Endodermal cell (in vitro differentiated cells): ENCODE data around the gene UBE2D2. TPM values are rescaled to one million over a fixed set of nuclear protein-coding genes. Genes with fewer than 3 reads are reported as not detected.

Experiments
- DNase-seq: peaks from one replicate; pipeline ENCODE4 v3.0.0-alpha.2; 2017
- H3K27ac ChIP-seq: 2 replicates; pipeline ENCODE4 v1.5.1; 2013; ENCODE audit warnings: mild to moderate bottlenecking, low read depth, low read length, moderate library complexity
- H3K27me3 ChIP-seq: 2 replicates; pipeline ENCODE4 v1.6.1; 2013; ENCODE audit warnings: mild to moderate bottlenecking, low read length, moderate library complexity; ENCODE audit not compliant: insufficient read depth, control insufficient read depth, poor library complexity, severe bottlenecking
- H3K36me3 ChIP-seq: 2 replicates; pipeline ENCODE4 v1.7.0; 2013; ENCODE audit warnings: mild to moderate bottlenecking, low read length, moderate library complexity; ENCODE audit not compliant: control insufficient read depth, insufficient read depth
- H3K4me1 ChIP-seq: one replicate; pipeline ENCODE4 v1.7.0; 2013; ENCODE audit warnings: low read length; ENCODE audit not compliant: control insufficient read depth, insufficient read depth
- H3K4me3 ChIP-seq: 2 replicates; pipeline ENCODE4 v1.5.1; 2013; ENCODE audit warnings: mild to moderate bottlenecking, low read length, moderate library complexity
- H3K9ac ChIP-seq: 2 replicates; pipeline ENCODE4 v1.6.1; 2013; ENCODE audit warnings: mild to moderate bottlenecking, low read length, moderate library complexity; ENCODE audit not compliant: poor library complexity, severe bottlenecking; ENCODE audit errors: extremely low read depth
- H3K9me3 ChIP-seq: 2 replicates; pipeline ENCODE4 v1.6.1; 2013; ENCODE audit warnings: mild to moderate bottlenecking, low read length, moderate library complexity; ENCODE audit not compliant: control insufficient read depth
- H3K27ac Mint-ChIP-seq: 2 replicates; pipeline ENCODE4 v1.8.0; 2020; ENCODE audit warnings: mixed read lengths
- H3K27me3 Mint-ChIP-seq: 2 replicates; pipeline ENCODE4 v1.8.0; 2021; ENCODE audit warnings: mild to moderate bottlenecking, mixed read lengths; ENCODE audit not compliant: insufficient read depth
- H3K36me3 Mint-ChIP-seq: 2 replicates; pipeline ENCODE4 v1.8.0; 2020; ENCODE audit warnings: low read depth, mixed read lengths
- H3K4me1 Mint-ChIP-seq: 2 replicates; pipeline ENCODE4 v1.8.0; 2020; ENCODE audit warnings: mixed read lengths
- H3K4me3 Mint-ChIP-seq: 2 replicates; pipeline ENCODE4 v1.8.0; 2020; ENCODE audit warnings: mild to moderate bottlenecking, moderate library complexity, mixed read lengths
- H3K9me3 Mint-ChIP-seq: 2 replicates; pipeline ENCODE4 v1.8.0; 2020; ENCODE audit warnings: mild to moderate bottlenecking, mixed read lengths
- CTCF ChIP-seq: fragments of 200-600 bp; sonication (generic); conservative IDR thresholded peaks from 2 replicates; pipeline ENCODE4 v1.5.0; 2021; ENCODE audit warnings: antibody characterized with exemption, mild to moderate bottlenecking
- WGBS, 2 experiments: methylation state at CpG; one replicate each; pipeline versions ENCODE4 v1.1.5 to v1.1.7; 2013; ENCODE audit warnings: missing lambda C conversion rate in 2 of 2, mixed read lengths in 1 of 2; ENCODE audit not compliant: insufficient coverage in 1 of 2, insufficient read length in 1 of 2; 5-methylcytosine and 5-hydroxymethylcytosine counted together
- total RNA-seq, 2 donors: library from RNA; stranded (reverse); fragmentation: NEBNext Ultra II Directional in 1 of 2; extraction: Animal tissue kit (Norgen Biotek cat#: 25700) in 1 of 2; gene quantifications; 2 replicates in 1 of 2; 3 replicates in 1 of 2; pipeline ENCODE4 v1.2.1, GENCODE V29; 2021

Gene UBE2D2
- total RNA-seq, 2 donors from 2014 or later = 172 to 202 TPM

DNA sequence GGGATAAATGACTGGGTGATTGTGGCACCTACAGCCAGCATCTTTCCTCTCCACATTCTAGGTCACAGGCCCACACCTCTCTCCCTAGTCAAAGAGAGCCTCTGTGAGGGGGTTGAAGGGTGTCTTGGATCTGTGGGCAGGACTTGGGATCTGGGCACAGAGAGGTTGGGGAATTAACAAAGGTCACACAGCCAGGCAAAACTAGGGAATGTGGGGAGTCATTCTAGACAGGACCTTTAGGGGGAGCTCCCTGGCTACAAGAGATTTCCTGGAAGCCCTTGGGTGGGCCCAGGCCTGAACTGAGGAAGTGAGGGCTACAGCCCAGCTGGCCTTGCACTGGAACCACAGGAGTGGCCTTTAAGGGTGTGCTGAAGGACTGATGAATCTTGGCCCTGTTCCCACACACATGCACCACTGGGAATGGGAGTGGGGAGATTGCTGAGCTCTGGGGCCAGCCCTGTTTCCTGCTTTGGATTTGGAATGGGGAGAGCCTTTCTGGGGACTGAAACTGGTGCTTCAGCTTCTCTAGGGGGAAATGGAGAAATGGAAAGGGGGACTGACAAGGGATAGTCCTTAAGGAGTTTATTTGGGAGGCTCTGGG, 74.6 kb downstream of the UBE2D2 start:
- H3K9me3 ChIP-seq = no peaks in the 10 kb centered on the region
- peaks cover 4% of the 10 kb centered on the region for H3K36me3 Mint-ChIP-seq
- H3K27me3 Mint-ChIP-seq = no peaks in the 10 kb centered on the region
- TF ChIP-seq CTCF = peak; percentile 75
- H3K4me3 Mint-ChIP-seq = no peak overlapping the region
- peaks cover 21% of the 10 kb centered on the region for H3K4me1 ChIP-seq
- peak overlapping the region; percentile 59 for H3K27ac Mint-ChIP-seq
- peaks cover 5% of the 10 kb centered on the region for H3K36me3 ChIP-seq
- H3K27me3 ChIP-seq = no peaks in the 10 kb centered on the region
- peaks cover 39% of the 10 kb centered on the region for H3K4me1 Mint-ChIP-seq
- peak; percentile 82 for DNase-seq
- no peak overlapping the region for H3K27ac ChIP-seq
- H3K9me3 Mint-ChIP-seq = no peaks in the 10 kb centered on the region
- no peak overlapping the region for H3K4me3 ChIP-seq
- H3K9ac ChIP-seq = no peak overlapping the region

DNA sequence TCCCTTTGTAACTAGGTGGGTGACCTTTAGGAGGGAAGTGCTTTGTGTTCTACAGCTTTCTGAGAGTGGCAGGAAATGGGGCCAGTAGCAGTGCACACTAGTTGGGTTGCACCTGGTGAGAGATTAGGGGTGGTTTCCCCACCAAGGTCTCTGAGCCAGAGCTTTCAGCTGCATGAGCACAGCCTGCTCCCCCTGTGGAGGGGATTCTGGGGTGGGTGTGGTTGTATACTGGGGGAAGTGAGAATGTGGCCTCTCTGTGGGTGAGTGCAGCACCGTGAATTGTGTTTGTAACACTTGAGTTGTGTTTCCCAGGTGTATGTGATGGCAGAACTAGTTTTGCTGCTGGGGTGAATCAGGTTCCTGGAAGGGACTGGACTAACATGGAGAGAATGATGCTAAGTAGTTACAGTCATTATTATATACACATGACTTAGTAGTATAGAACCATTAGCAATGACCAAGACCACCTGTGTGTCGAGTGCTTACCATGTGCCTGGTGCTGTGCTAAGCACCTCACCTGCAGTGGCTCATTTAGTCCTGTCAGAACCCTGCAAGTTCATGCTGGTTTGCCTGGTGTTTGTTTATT, 75.2 kb downstream of the UBE2D2 start:
- H3K9me3 Mint-ChIP-seq = no peaks in the 10 kb centered on the region
- peaks cover 41% of the 10 kb centered on the region for H3K4me1 Mint-ChIP-seq
- H3K9me3 ChIP-seq = no peaks in the 10 kb centered on the region
- H3K4me3 Mint-ChIP-seq = peak overlapping the region; percentile 48
- no peaks in the 10 kb centered on the region for H3K27me3 Mint-ChIP-seq
- H3K36me3 ChIP-seq = peaks cover 5% of the 10 kb centered on the region
- H3K27me3 ChIP-seq = no peaks in the 10 kb centered on the region
- H3K36me3 Mint-ChIP-seq = peaks cover 4% of the 10 kb centered on the region
- peak overlapping the region; percentile 59 for H3K27ac Mint-ChIP-seq
- no peak overlapping the region for H3K9ac ChIP-seq
- H3K4me3 ChIP-seq = peak overlapping the region; percentile 68
- peak; percentile 65 for DNase-seq
- no peak overlapping the region for H3K27ac ChIP-seq
- no peak for TF ChIP-seq CTCF
- 78% methylated on average over 2 of the region's 2 CpGs; no CpG with 5 or more reads in 1 of the 2 experiments for WGBS, 2 experiments
- peaks cover 21% of the 10 kb centered on the region for H3K4me1 ChIP-seq

- H3K4me3 Mint-ChIP-seq = peak overlapping the region; percentile 48
- no peak for DNase-seq
- Histone ChIP-seq H3K9me3 (no peaks in the 10 kb centered on the region), H3K27me3 (no peaks in the 10 kb centered on the region), H3K27ac (peak overlapping the region; percentile 25), H3K4me1 (peaks cover 21% of the 10 kb centered on the region), H3K4me3 (peak overlapping the region; percentile 68), H3K9ac (no peak overlapping the region), H3K36me3 (peaks cover 2% of the 10 kb centered on the region)
- no peaks in the 10 kb centered on the region for H3K9me3 Mint-ChIP-seq
- H3K36me3 Mint-ChIP-seq = peaks cover 4% of the 10 kb centered on the region
- no peak overlapping the region for H3K27ac Mint-ChIP-seq
- WGBS, 2 experiments = 28% methylated on average over 5 of the region's 6 CpGs; no CpG with 5 or more reads in 1 of the 2 experiments
- peaks cover 48% of the 10 kb centered on the region for H3K4me1 Mint-ChIP-seq
- H3K27me3 Mint-ChIP-seq = no peaks in the 10 kb centered on the region
- TF ChIP-seq CTCF = no peak
These were observed 75.9 kb downstream of the UBE2D2 start for GRCh38 chr5:139636975-139637408.
